K562 (cell line): ENCODE measurements around the gene CMIP. TPM values are rescaled to one million over a fixed set of nuclear protein-coding genes. Genes with fewer than 3 reads are reported as not detected.

ENCODE experiments used
- ATF1 ChIP-seq, 2 experiments: fragments of 450-650 bp in 1 of 2; IDR thresholded peaks; 2 replicates each; pipeline ENCODE4 v1.6.1; 2016; ENCODE audit warnings: missing compliant biosample characterization in 1 of 2, missing genetic modification characterization in 1 of 2
- ESRRA ChIP-seq: fragments of 450-650 bp; IDR thresholded peaks from 2 replicates; pipeline ENCODE4 v1.6.1; 2014; ENCODE audit warnings: low read depth, mild to moderate bottlenecking, moderate library complexity, borderline replicate concordance
- ETS2 ChIP-seq: IDR thresholded peaks from 2 replicates; pipeline ENCODE4 v1.6.1; 2016; ENCODE audit warnings: borderline replicate concordance, missing genetic modification characterization, mild to moderate bottlenecking, moderate library complexity, missing compliant biosample characterization; ENCODE audit not compliant: poor library complexity, severe bottlenecking
- KDM1A ChIP-seq, 2 experiments: fragments of 450-650 bp; IDR thresholded peaks; 2 replicates each; pipeline ENCODE4 v1.6.1; 2016; ENCODE audit warnings: mild to moderate bottlenecking in 2 of 2
- KDM5B ChIP-seq: fragments of 200-600 bp; sonication (generic); IDR thresholded peaks from 2 replicates; pipeline ENCODE4 v1.6.1; 2012; ENCODE audit warnings: low read depth, mild to moderate bottlenecking, moderate library complexity, low read length, control low read depth, inconsistent platforms; ENCODE audit not compliant: insufficient replicate concordance
- L3MBTL2 ChIP-seq: fragments of 450-650 bp; IDR thresholded peaks from 2 replicates; pipeline ENCODE4 v1.6.1; 2016; ENCODE audit warnings: mild to moderate bottlenecking, moderate library complexity
- PHF8 ChIP-seq: fragments of 200-600 bp; sonication (generic); IDR thresholded peaks from 2 replicates; pipeline ENCODE4 v1.6.1; 2012; ENCODE audit warnings: mixed run types, mild to moderate bottlenecking, inconsistent platforms, low read length, moderate library complexity, borderline replicate concordance
- RBBP5 ChIP-seq: fragments of 200-600 bp; sonication (generic); IDR thresholded peaks from 2 replicates; pipeline ENCODE4 v1.6.1; 2012; ENCODE audit warnings: borderline replicate concordance, mild to moderate bottlenecking, low read length, control low read depth, inconsistent platforms; ENCODE audit not compliant: insufficient read depth, poor library complexity, severe bottlenecking
- SAP30 ChIP-seq: fragments of 200-600 bp; sonication (generic); IDR thresholded peaks from 2 replicates; pipeline ENCODE4 v1.6.1; 2012; ENCODE audit warnings: borderline replicate concordance, low read depth, mild to moderate bottlenecking, moderate library complexity, low read length, control low read depth, inconsistent platforms; ENCODE audit not compliant: insufficient read depth, poor library complexity, severe bottlenecking
- TBP ChIP-seq: optimal IDR thresholded peaks from 2 replicates; pipeline ENCODE3; 2011; ENCODE audit warnings: low read depth, low read length, improper control_type of control experiment
- U2AF2 ChIP-seq: fragments of 200-400 bp; formaldehyde crosslinking; optimal IDR thresholded peaks from 2 replicates; pipeline ENCODE3; 2017; ENCODE audit warnings: low read depth, mild to moderate bottlenecking, low read length
- UBTF ChIP-seq, 2 experiments: IDR thresholded peaks; 2 replicates each; pipeline ENCODE4 v1.6.1; 2012; ENCODE audit warnings: improper control_type of control experiment in 2 of 2, low read depth in 2 of 2, low read length in 2 of 2, borderline replicate concordance in 1 of 2
- ZC3H4 ChIP-seq: sonication (generic); formaldehyde crosslinking; IDR thresholded peaks from 2 replicates; pipeline ENCODE4 v1.9.0; 2021; ENCODE audit warnings: missing genetic modification reagents, borderline replicate concordance
- ZNF134 ChIP-seq: fragments of 250-450 bp; sonication (Bioruptor Pico); conservative IDR thresholded peaks from 2 replicates; pipeline ENCODE4 v1.4.0; 2020
- ZNF174 ChIP-seq: fragments of 250-450 bp; sonication (Bioruptor Pico); IDR thresholded peaks from 2 replicates; pipeline ENCODE4 v1.4.0; 2020; ENCODE audit warnings: mild to moderate bottlenecking
- polyA plus RNA-seq, 8 experiments: library from polyadenylated mRNA; depleted of rRNA in 4 of 8; stranded (reverse) in 5 of 8; unstranded in 3 of 8; fragments of >200 nt; fragmentation: Nextera tagmentation in 2 of 8; fragmentation: Illumina TruSeq in 1 of 8; extraction: Ambion mirVana in 2 of 8; extraction: Trizol in 1 of 8; gene quantifications; 2 replicates each; pipeline versions ENCODE4 v1.2.1 to v1.2.3, GENCODE V29; 2011 to 2014; ENCODE audit warnings: inconsistent platforms in 1 of 8, missing spikeins in 1 of 8
- total RNA-seq, 7 experiments: library from RNA; depleted of rRNA in 6 of 7; stranded (reverse); fragments of >200 nt in 6 of 7; fragmentation: Illumina TruSeq in 2 of 7; extraction: Trizol in 2 of 7; gene quantifications; 2 replicates each; pipeline versions ENCODE4 v1.2.1 to v1.2.3, GENCODE V29; 2011 to 2021; ENCODE audit warnings: low replicate concordance in 1 of 7

CMIP gene
- total and polyA plus RNA-seq, 9 of the 15 experiments (the other 6 are each of a cell fraction or from before 2014, with no cell fraction given), result 0.94 to 82.5 (median 10.3) TPM

- TF ChIP-seq SAP30 (peak; percentile 45), KDM5B (peak; percentile 29), PHF8 (peak; percentile 17; the same call in 1 of the 2 replicates), UBTF (IDR thresholded peaks at IDR 0.05; ENCODE audit: borderline replicate concordance in 1 of 2, low read depth in 2 of 2, low read length in 2 of 2) (peak in 1 of 2 experiments; percentile 8; a peak in 2 of 4 replicates), U2AF2 (no peak), L3MBTL2 (peak; percentile 23; the same call in 1 of the 2 replicates), ETS2 (no peak), ZNF134 (no peak), KDM1A (IDR thresholded peaks at IDR 0.05) (no peak), ZC3H4 (no peak), ZNF174 (CRISPR knock-in tag) (no peak), TBP (no peak), RBBP5 (peak; percentile 44), ESRRA (no peak), ATF1 (CRISPR knock-in tag; IDR thresholded peaks at IDR 0.05) (no peak), ATF1 (tag; IDR thresholded peaks at IDR 0.05) (0 out of 2 replicates have a peak, but pooled peaks have one; percentile 18)
Observed at GRCh38 chr16:81445966-81446906, 1.6 kb downstream of the CMIP start (continued).
